HCT116 (cell line): ENCODE measurements around the gene RSPH6A. TPM values are rescaled to one million over a fixed set of nuclear protein-coding genes. Genes with fewer than 3 reads are reported as not detected.

Source experiments
- ATAC-seq: fragments of 200-7000 bp; cut with Tn5 transposase; 2 replicates; pipeline ENCODE4 v1.9.1; 2020; ENCODE audit warnings: mild to moderate bottlenecking, moderate library complexity
- BruUV-seq: library from RNA; stranded (reverse); fragments of 400-500 nt; replicated peaks from 2 replicates; lab custom pipeline; 2021; lab: Mats Ljungman, UMichigan
- CTCF ChIA-PET: fragments of 300-600 bp; sonication (Branson Sonifier 250); formaldehyde crosslinking; loops from one replicate; lab custom pipeline; 2021; ENCODE audit warnings: antibody characterized with exemption; lab: Charles Lee
- POLR2A ChIA-PET: fragments of 300-600, 350-600 bp; sonication (Branson Sonifier 250); formaldehyde crosslinking; loops from one replicate; lab custom pipeline; 2021; ENCODE audit warnings: antibody characterized with exemption; lab: Charles Lee
- RAD21 ChIA-PET, 2 experiments: fragments of 300-600 bp; sonication (Branson Sonifier 250); formaldehyde crosslinking; loops; one replicate each; lab custom pipeline; 2023; ENCODE audit warnings: low total read pairs in 2 of 2; ENCODE audit not compliant: uncharacterized antibody in 2 of 2, unreplicated experiment in 2 of 2, low non-redundant PET in 1 of 2; lab: Charles Lee
- DNase-seq: peaks from one replicate; pipeline ENCODE4 v3.0.0-alpha.2; 2010; ENCODE audit warnings: low read depth, low spot score
- H2AFZ ChIP-seq: fragments of 200-600 bp; shearing (Covaris generic), sonication (generic); 2 replicates; pipeline ENCODE4 v1.6.1; 2017; ENCODE audit warnings: low read depth, mixed run types, mixed read lengths, antibody characterized with exemption, low read length; ENCODE audit not compliant: poor library complexity, severe bottlenecking
- H3K27ac ChIP-seq: 2 replicates; pipeline ENCODE4 v1.5.1; 2012; ENCODE audit warnings: low read depth, low read length
- H3K27me3 ChIP-seq: fragments of 200-600 bp; sonication (generic); 2 replicates; pipeline ENCODE4 v1.6.1; 2016; ENCODE audit warnings: mixed run types, low read length, mixed read lengths; ENCODE audit not compliant: insufficient read depth
- H3K36me3 ChIP-seq, 2 experiments: fragments of 200-500 bp in 1 of 2; fragments of 200-600 bp in 1 of 2; sonication (Bioruptor generic) in 1 of 2; sonication (generic) in 1 of 2; 2 replicates each; pipeline versions ENCODE4 v1.5.1 to v1.6.1; 2014 to 2016; ENCODE audit warnings: low read length in 2 of 2, inconsistent platforms in 1 of 2, mixed read lengths in 1 of 2, mixed run types in 1 of 2; ENCODE audit not compliant: insufficient read depth in 2 of 2, control insufficient read depth in 1 of 2
- H3K4me1 ChIP-seq, 2 experiments: fragments of 200-600 bp in 1 of 2; sonication (generic) in 1 of 2; 2 replicates each; pipeline versions ENCODE4 v1.5.1 to v1.6.1; 2012 to 2017; ENCODE audit warnings: low read length in 2 of 2, inconsistent platforms in 1 of 2, mild to moderate bottlenecking in 1 of 2, mixed read lengths in 1 of 2, mixed run types in 1 of 2, moderate library complexity in 1 of 2; ENCODE audit not compliant: insufficient read depth in 2 of 2, control insufficient read depth in 1 of 2
- H3K4me2 ChIP-seq: fragments of 200-600 bp; sonication (generic); 2 replicates; pipeline ENCODE4 v1.6.1; 2017; ENCODE audit warnings: mixed run types, low read length, mixed read lengths
- H3K4me3 ChIP-seq, 2 experiments: fragments of 200-600 bp in 1 of 2; sonication (generic) in 1 of 2; replicated peaks in 1 of 2; 2 replicates each; pipeline ENCODE4 v1.5.1; 2011 to 2016; ENCODE audit warnings: low read length in 2 of 2, control low read depth in 1 of 2, low read depth in 1 of 2, mild to moderate bottlenecking in 1 of 2, mixed read lengths in 1 of 2, mixed run types in 1 of 2
- H3K79me2 ChIP-seq: fragments of 200-600 bp; sonication (generic); 2 replicates; pipeline ENCODE4 v1.6.1; 2017; ENCODE audit warnings: mild to moderate bottlenecking, mixed run types, low read length, moderate library complexity, mixed read lengths; ENCODE audit not compliant: insufficient read depth
- H3K9ac ChIP-seq: fragments of 200-600 bp; sonication (generic); 2 replicates; pipeline ENCODE4 v1.6.1; 2016; ENCODE audit warnings: low read length, mixed read lengths
- H3K9me2 ChIP-seq: fragments of 200-600 bp; sonication (generic), shearing (Covaris generic); 2 replicates; pipeline ENCODE4 v1.6.1; 2017; ENCODE audit warnings: mixed run types, mild to moderate bottlenecking, moderate library complexity; ENCODE audit not compliant: insufficient read depth
- H3K9me3 ChIP-seq, 2 experiments: fragments of 200-500 bp in 1 of 2; fragments of 200-600 bp in 1 of 2; sonication (Bioruptor generic) in 1 of 2; sonication (generic) in 1 of 2; 2 replicates each; pipeline ENCODE4 v1.6.1; 2014 to 2017; ENCODE audit warnings: low read length in 2 of 2, mixed read lengths in 2 of 2, inconsistent platforms in 1 of 2, low read depth in 1 of 2, mild to moderate bottlenecking in 1 of 2, mixed run types in 1 of 2, moderate library complexity in 1 of 2; ENCODE audit not compliant: control insufficient read depth in 1 of 2, insufficient read depth in 1 of 2
- H4K20me1 ChIP-seq: fragments of 200-600 bp; sonication (generic), shearing (Covaris generic); 2 replicates; pipeline ENCODE4 v1.6.1; 2017; ENCODE audit warnings: mixed run types, mild to moderate bottlenecking, moderate library complexity; ENCODE audit not compliant: insufficient read depth
- EGR1 ChIP-seq: IDR thresholded peaks from 2 replicates; pipeline ENCODE4 v1.6.1; 2012; ENCODE audit warnings: low read depth
- EZH2phosphoT487 ChIP-seq: fragments of 200-600 bp; IDR thresholded peaks from 2 replicates; pipeline ENCODE4 v1.6.1; 2018; ENCODE audit warnings: antibody characterized with exemption, borderline replicate concordance
- FOSL1 ChIP-seq: IDR thresholded peaks from 2 replicates; pipeline ENCODE4 v1.6.1; 2012; ENCODE audit warnings: low read depth
- POLR2AphosphoS5 ChIP-seq: IDR thresholded peaks from 2 replicates; pipeline ENCODE4 v1.6.1; 2011; ENCODE audit warnings: mild to moderate bottlenecking, low read depth, low read length, moderate library complexity
- RAD21 ChIP-seq: IDR thresholded peaks from 2 replicates; pipeline ENCODE4 v1.6.1; 2012; ENCODE audit warnings: low read depth, mild to moderate bottlenecking
- SP1 ChIP-seq: IDR thresholded peaks from 2 replicates; pipeline ENCODE4 v1.6.1; 2012; ENCODE audit warnings: low read depth
- YY1 ChIP-seq: IDR thresholded peaks from 2 replicates; pipeline ENCODE4 v1.6.1; 2011; ENCODE audit warnings: low read length, low read depth, moderate library complexity, mild to moderate bottlenecking; ENCODE audit not compliant: insufficient replicate concordance; ENCODE audit errors: extremely low read depth
- ZFX ChIP-seq: fragments of 450-650 bp; IDR thresholded peaks from 2 replicates; pipeline ENCODE4 v1.6.1; 2017
- intact Hi-C: fragments of 100-400 bp; cut with micrococcal nuclease; formaldehyde crosslinking; loops from 2 replicates; pipeline ENCODE4 v1.10.0; 2022
- total RNA-seq: library from RNA; stranded (reverse); gene quantifications from one replicate; pipeline ENCODE4 v1.2.1, GENCODE V29; 2021; ENCODE audit not compliant: unreplicated experiment
- TF ChIP-seq, protein P1 (sequence below): IDR thresholded peaks from 2 replicates; pipeline ENCODE4 v1.6.1; 2011; ENCODE audit warnings: mild to moderate bottlenecking, low read length, moderate library complexity; ENCODE audit not compliant: insufficient replicate concordance; ENCODE audit errors: extremely low read depth
- TF ChIP-seq, protein P2 (sequence below): IDR thresholded peaks from 2 replicates; pipeline ENCODE4 v1.6.1; 2012; ENCODE audit warnings: low read depth

RSPH6A gene
- total RNA-seq, 1 experiment from 2014 or later, result 0.57 TPM

DNA sequence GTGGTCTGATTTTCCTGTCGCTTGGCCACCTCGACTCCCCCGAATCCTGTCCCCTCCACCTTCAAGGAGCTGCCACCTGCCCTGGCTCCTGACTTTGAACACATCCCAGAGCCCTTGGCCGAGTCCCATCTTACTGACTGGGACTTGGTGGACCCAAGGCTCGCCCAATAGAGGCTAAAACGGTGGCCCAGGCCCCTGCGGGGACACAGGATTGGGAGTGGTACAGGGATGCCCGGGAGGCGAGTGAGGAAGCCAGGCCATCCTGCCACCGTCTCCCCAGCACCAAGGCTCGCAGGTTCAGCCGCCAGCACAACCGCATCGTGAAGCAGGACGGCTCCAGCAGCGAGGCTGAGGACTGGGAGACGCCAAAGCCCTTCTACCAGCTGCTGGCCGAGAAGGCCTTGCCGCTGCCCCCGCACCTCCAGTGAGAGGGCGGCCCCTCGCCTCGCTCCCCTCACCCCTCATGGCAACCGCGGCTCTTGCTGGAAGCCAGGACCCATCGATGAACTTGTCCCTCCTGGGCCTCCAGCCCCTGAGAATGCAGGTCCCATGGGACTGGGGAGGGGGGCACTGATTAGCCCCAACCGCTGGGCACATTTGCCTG is 51.3 kb downstream of the RSPH6A start:
- peaks cover 6 to 31% of the 10 kb centered on the region in 2 experiments; a peak in 3 of 4 replicates for H3K4me1 ChIP-seq
- POLR2A ChIA-PET, result no interaction called here
- no TSS peak for BruUV-seq
- H2AFZ ChIP-seq, result no peak overlapping the region
- CTCF ChIA-PET, result no interaction called here
- no peak overlapping the region for H3K4me3 ChIP-seq
- H3K9me3 ChIP-seq, result no peaks in the 10 kb centered on the region
- no peaks in the 10 kb centered on the region for H3K79me2 ChIP-seq
- intact Hi-C loops, result no loop called here
- H3K36me3 ChIP-seq, result no peaks in the 10 kb centered on the region
- no peak overlapping the region for H3K9ac ChIP-seq
- no peak for DNase-seq
- H3K9me2 ChIP-seq, result no peaks in the 10 kb centered on the region
- TF ChIP-seq, protein P1, sequence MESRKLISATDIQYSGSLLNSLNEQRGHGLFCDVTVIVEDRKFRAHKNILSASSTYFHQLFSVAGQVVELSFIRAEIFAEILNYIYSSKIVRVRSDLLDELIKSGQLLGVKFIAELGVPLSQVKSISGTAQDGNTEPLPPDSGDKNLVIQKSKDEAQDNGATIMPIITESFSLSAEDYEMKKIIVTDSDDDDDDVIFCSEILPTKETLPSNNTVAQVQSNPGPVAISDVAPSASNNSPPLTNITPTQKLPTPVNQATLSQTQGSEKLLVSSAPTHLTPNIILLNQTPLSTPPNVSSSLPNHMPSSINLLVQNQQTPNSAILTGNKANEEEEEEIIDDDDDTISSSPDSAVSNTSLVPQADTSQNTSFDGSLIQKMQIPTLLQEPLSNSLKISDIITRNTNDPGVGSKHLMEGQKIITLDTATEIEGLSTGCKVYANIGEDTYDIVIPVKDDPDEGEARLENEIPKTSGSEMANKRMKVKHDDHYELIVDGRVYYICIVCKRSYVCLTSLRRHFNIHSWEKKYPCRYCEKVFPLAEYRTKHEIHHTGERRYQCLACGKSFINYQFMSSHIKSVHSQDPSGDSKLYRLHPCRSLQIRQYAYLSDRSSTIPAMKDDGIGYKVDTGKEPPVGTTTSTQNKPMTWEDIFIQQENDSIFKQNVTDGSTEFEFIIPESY, result no peak
- TF ChIP-seq FOSL1 (no peak), EZH2phosphoT487 (no peak), POLR2AphosphoS5 (no peak)
- TF ChIP-seq, all 23 proteins: peak for 0
- Histone ChIP-seq H4K20me1 (no peaks in the 10 kb centered on the region), H3K4me2 (no peak overlapping the region), H3K27me3 (no peaks in the 10 kb centered on the region), H3K27ac (no peak overlapping the region)
- no peak for ATAC-seq
- RAD21 ChIA-PET, result no interaction called here

DNA sequence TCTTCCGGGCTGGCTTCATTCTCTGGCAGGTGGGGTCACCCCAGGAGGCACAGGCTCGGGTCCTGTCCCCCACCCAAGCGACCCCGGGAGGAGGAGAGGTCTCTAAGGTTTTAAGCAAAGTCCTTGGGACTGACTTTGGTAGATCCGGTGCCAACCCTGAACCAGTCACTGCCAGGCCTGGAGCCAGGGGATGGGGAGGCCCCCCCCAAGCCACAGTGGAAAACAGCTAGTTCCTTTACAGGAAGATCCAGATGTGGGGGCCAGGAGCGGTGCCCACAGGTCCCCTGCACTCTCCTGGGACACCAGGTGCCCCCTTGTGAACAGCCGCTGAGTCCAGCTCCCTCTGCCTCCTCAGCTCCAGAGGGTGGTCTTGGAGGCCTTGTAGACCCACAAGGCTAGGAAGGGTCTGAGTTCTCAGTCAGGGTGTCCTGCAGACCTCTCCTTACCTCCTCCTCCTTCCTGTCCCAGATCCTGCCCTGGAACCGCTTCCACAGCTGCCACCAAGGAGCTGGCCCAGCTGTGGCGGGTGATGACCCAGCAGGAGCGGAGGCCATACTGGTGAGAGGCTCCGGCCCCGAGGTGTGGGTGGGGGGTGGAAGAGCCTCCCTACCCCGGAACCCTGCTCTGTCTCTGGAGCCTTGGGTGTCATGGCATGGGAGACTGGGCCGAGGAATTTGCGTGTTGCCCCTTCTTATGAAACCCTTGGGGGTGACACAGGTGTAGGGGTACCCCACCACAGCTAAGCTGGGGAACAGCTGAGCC is 52.1 kb downstream of the RSPH6A start:
- intact Hi-C loops, result no loop called here
- Histone ChIP-seq H3K79me2 (no peaks in the 10 kb centered on the region), H3K4me2 (no peak overlapping the region), H4K20me1 (no peaks in the 10 kb centered on the region), H3K36me3 (no peaks in the 10 kb centered on the region), H3K9me2 (no peaks in the 10 kb centered on the region), H3K9me3 (no peaks in the 10 kb centered on the region), H3K27ac (no peak overlapping the region), H2AFZ (no peak overlapping the region), H3K9ac (no peak overlapping the region), H3K4me3 (no peak overlapping the region), H3K4me1 (peaks cover 6 to 30% of the 10 kb centered on the region in 2 experiments; a peak in 3 of 4 replicates), H3K27me3 (no peaks in the 10 kb centered on the region)
- BruUV-seq, result no TSS peak
- CTCF ChIA-PET, result no interaction called here
- RAD21 ChIA-PET, result no interaction called here
- POLR2A ChIA-PET, result no interaction called here
- DNase-seq (no peak), ATAC-seq (no peak)
- TF ChIP-seq, protein P1, result no peak
- TF ChIP-seq ZFX (no peak), YY1 (no peak), SP1 (no peak), FOSL1 (no peak), EGR1 (no peak), RAD21 (no peak)
- TF ChIP-seq, protein P2, sequence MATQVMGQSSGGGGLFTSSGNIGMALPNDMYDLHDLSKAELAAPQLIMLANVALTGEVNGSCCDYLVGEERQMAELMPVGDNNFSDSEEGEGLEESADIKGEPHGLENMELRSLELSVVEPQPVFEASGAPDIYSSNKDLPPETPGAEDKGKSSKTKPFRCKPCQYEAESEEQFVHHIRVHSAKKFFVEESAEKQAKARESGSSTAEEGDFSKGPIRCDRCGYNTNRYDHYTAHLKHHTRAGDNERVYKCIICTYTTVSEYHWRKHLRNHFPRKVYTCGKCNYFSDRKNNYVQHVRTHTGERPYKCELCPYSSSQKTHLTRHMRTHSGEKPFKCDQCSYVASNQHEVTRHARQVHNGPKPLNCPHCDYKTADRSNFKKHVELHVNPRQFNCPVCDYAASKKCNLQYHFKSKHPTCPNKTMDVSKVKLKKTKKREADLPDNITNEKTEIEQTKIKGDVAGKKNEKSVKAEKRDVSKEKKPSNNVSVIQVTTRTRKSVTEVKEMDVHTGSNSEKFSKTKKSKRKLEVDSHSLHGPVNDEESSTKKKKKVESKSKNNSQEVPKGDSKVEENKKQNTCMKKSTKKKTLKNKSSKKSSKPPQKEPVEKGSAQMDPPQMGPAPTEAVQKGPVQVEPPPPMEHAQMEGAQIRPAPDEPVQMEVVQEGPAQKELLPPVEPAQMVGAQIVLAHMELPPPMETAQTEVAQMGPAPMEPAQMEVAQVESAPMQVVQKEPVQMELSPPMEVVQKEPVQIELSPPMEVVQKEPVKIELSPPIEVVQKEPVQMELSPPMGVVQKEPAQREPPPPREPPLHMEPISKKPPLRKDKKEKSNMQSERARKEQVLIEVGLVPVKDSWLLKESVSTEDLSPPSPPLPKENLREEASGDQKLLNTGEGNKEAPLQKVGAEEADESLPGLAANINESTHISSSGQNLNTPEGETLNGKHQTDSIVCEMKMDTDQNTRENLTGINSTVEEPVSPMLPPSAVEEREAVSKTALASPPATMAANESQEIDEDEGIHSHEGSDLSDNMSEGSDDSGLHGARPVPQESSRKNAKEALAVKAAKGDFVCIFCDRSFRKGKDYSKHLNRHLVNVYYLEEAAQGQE, result no peak
